SJSA1 (cell line): Measurements from ENCODE around the gene OR8A1. TPM values are rescaled to one million over a fixed set of nuclear protein-coding genes. Genes with fewer than 3 reads are reported as not detected.

Experiments
- DNase-seq, 2 experiments: peaks; one replicate each; pipeline ENCODE4 v3.0.0-alpha.2; 2015 to 2020; ENCODE audit warnings: low spot score in 2 of 2, low read depth in 1 of 2
- H3K27ac ChIP-seq: fragments of 250-450 bp; sonication (Bioruptor Pico); 2 replicates; pipeline ENCODE4 v1.5.1; 2020; ENCODE audit warnings: mild to moderate bottlenecking, moderate library complexity
- H3K27me3 ChIP-seq: fragments of 250-450 bp; sonication (Bioruptor Pico); replicated peaks from 2 replicates; pipeline ENCODE4 v1.5.1; 2020; ENCODE audit warnings: mild to moderate bottlenecking, moderate library complexity
- H3K36me3 ChIP-seq: fragments of 250-450 bp; sonication (Bioruptor Pico); 2 replicates; pipeline ENCODE4 v1.5.1; 2020; ENCODE audit warnings: mild to moderate bottlenecking
- H3K4me1 ChIP-seq: fragments of 250-450 bp; sonication (Bioruptor Pico); replicated peaks from 2 replicates; pipeline ENCODE4 v1.6.1; 2021; ENCODE audit warnings: mild to moderate bottlenecking
- H3K4me3 ChIP-seq: fragments of 250-450 bp; sonication (Bioruptor Pico); 2 replicates; pipeline ENCODE4 v1.5.1; 2020; ENCODE audit warnings: mild to moderate bottlenecking
- H3K9me3 ChIP-seq: fragments of 250-450 bp; sonication (Bioruptor Pico); replicated peaks from 2 replicates; pipeline ENCODE4 v1.5.1; 2020; ENCODE audit warnings: mild to moderate bottlenecking
- total RNA-seq: library from RNA; depleted of rRNA; stranded (reverse); fragments of >200 nt; shearing (Covaris generic); gene quantifications from 2 replicates; pipeline ENCODE4 v1.2.3, GENCODE V29; 2014; rRNA removed

OR8A1 gene
- not detected in 2 replicates for total RNA-seq

DNA sequence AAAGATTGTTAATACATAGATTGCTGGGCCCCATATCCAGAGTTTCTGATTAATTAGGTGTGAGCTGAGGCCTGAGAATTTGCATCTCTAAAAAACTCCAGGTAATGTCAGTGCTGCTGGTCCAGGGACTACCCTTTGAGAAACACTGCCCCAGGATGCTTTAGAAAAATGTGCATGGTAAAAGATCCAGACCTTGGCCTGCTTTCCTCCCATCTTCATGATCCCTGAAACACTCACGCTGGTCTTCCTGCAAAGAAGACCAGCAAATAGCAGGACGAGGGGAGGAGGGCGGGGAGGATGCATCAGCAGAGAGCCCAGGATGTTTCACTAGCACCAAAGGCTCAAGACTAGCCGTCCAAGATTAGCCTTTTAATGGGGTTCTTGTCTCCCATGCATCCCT, at the start of gene OR8A1:
Gene OR8A1 (plus strand): TSS at position 301 of the 400 bp plus-strand sequence. CDS start 123 bp downstream, outside the sequence.
- no peaks in the 10 kb centered on the region for H3K9me3 ChIP-seq
- H3K36me3 ChIP-seq, result no peaks in the 10 kb centered on the region
- no peaks in the 10 kb centered on the region for H3K4me1 ChIP-seq
- no peak within 1 kb of the TSS for H3K4me3 ChIP-seq
- no peak for DNase-seq
- no peaks in the 10 kb centered on the region for H3K27me3 ChIP-seq
- H3K27ac ChIP-seq, result no peak within 1 kb of the TSS

DNA sequence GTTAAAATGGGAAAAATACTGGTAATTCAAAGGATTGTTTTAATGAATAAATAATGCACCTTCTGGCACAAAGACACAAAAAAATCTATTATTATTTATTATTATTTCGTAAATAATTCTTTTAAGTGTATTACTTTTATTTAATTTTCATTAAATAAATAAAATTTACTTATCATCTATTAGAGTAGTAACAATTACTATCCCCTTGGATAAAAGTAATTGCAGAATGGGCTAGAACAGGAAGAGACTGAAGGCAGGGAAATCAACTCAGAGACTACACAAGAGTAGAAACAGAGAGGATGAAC, 49.3 kb upstream of the OR8A1 start:
- H3K27ac ChIP-seq, result no peak overlapping the region
- DNase-seq, result no peak
- no peaks in the 10 kb centered on the region for H3K36me3 ChIP-seq
- H3K27me3 ChIP-seq, result no peaks in the 10 kb centered on the region
- no peaks in the 10 kb centered on the region for H3K4me1 ChIP-seq
- H3K4me3 ChIP-seq, result no peak overlapping the region
- no peaks in the 10 kb centered on the region for H3K9me3 ChIP-seq

- Histone ChIP-seq H3K36me3 (no peaks in the 10 kb centered on the region), H3K27ac (no peak overlapping the region), H3K27me3 (no peaks in the 10 kb centered on the region)
These were observed 36.2 kb upstream of the OR8A1 start for GRCh38 chr11:124533626-124534025.

GRCh38 chr11:124534051-124534450, 35.7 kb upstream of the OR8A1 start:
- Histone ChIP-seq H3K9me3 (no peaks in the 10 kb centered on the region), H3K27me3 (no peaks in the 10 kb centered on the region), H3K27ac (no peak overlapping the region), H3K4me3 (no peak overlapping the region), H3K4me1 (no peaks in the 10 kb centered on the region), H3K36me3 (no peaks in the 10 kb centered on the region)
- no peak for DNase-seq

More at GRCh38 chr11:124533626-124534025, 36.2 kb upstream of the OR8A1 start:
- DNase-seq, result no peak
- Histone ChIP-seq H3K4me1 (no peaks in the 10 kb centered on the region), H3K4me3 (no peak overlapping the region), H3K9me3 (no peaks in the 10 kb centered on the region)

DNA sequence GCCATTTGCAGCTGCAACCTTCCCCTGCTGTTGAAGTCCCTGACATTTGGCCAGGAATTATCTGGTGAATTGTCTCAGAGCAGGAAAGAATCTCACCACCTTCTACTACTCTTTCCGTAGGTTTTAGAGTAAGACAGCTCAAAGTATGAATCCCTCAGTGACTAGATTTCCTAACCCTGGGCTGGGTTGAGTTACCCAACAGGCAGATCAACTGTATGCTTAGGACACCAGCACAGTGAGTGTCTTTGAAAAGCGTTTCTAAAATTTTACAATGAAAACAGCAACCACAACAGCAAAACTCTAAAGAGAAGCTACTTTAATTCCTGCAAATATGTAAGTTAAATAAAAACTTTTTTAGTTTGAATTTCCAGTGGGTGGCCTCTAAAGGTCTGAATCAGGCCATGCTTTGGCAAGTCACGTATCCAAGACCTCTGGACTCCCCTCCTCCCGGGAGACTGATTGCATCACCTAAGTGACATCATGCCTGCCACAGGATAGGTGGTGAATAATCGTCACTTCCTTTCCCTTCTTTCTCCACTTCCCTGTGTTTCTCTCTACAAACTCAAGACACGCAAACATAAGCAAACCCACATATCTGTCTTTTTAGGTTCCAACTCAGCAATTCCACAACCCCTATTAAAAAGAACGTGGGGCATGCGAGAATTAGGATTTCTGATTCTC, 34.1 kb upstream of the OR8A1 start:
- Histone ChIP-seq H3K4me1 (no peaks in the 10 kb centered on the region), H3K4me3 (no peak overlapping the region), H3K27me3 (no peaks in the 10 kb centered on the region), H3K9me3 (no peaks in the 10 kb centered on the region), H3K36me3 (no peaks in the 10 kb centered on the region), H3K27ac (no peak overlapping the region)
- no peak for DNase-seq

DNA sequence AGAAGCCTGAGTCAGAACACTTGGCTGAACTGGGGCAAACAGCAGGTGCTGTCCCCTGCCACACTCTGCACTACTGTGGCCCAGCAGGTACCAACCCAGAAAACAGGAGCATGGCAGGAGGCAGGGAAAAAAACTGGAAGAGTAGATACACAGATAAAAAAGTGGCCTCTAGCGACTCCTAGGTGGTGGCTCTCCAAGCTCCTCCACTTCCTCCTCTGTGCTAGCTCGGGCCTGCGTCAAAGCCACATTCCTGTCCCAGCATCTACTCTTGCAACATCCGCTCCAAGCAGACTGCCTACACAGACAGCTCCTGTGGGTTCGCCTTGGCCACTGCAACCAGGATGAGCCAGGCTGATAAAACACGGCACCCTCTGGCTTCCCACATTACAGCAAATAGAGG, 33.3 kb upstream of the OR8A1 start:
- no peak for DNase-seq
- no peaks in the 10 kb centered on the region for H3K27me3 ChIP-seq
- no peaks in the 10 kb centered on the region for H3K9me3 ChIP-seq
- H3K4me1 ChIP-seq, result no peaks in the 10 kb centered on the region
- H3K4me3 ChIP-seq, result no peak overlapping the region
- H3K36me3 ChIP-seq, result no peaks in the 10 kb centered on the region
- no peak overlapping the region for H3K27ac ChIP-seq

GRCh38 chr11:124538019-124538418, 31.8 kb upstream of the OR8A1 start:
- no peak overlapping the region for H3K27ac ChIP-seq
- no peaks in the 10 kb centered on the region for H3K36me3 ChIP-seq
- no peak overlapping the region for H3K4me3 ChIP-seq
- DNase-seq, result no peak
- H3K9me3 ChIP-seq, result no peaks in the 10 kb centered on the region
- H3K4me1 ChIP-seq, result no peaks in the 10 kb centered on the region
- no peaks in the 10 kb centered on the region for H3K27me3 ChIP-seq

DNA sequence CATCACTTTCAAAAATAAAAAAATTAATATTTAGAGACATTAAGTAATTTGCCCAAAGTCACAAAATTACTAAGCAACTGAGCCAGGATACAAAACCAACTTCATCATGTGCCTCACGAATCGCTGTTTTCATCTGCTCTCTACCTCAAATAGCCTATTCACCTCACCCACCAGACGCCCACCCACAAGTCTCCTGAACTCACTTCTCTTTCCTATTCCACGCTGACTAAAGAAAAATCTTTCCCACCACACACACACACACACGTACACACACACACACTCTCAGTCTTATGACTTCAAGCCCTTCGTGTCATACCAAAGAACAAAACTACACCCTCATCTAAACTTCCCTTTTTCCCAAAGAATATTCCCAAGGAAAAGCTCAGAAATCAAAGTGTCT, 28.6 kb upstream of the OR8A1 start:
- no peak for DNase-seq
- Histone ChIP-seq H3K27me3 (no peaks in the 10 kb centered on the region), H3K36me3 (no peaks in the 10 kb centered on the region), H3K4me1 (no peaks in the 10 kb centered on the region), H3K27ac (no peak overlapping the region), H3K4me3 (no peak overlapping the region), H3K9me3 (no peaks in the 10 kb centered on the region)

DNA sequence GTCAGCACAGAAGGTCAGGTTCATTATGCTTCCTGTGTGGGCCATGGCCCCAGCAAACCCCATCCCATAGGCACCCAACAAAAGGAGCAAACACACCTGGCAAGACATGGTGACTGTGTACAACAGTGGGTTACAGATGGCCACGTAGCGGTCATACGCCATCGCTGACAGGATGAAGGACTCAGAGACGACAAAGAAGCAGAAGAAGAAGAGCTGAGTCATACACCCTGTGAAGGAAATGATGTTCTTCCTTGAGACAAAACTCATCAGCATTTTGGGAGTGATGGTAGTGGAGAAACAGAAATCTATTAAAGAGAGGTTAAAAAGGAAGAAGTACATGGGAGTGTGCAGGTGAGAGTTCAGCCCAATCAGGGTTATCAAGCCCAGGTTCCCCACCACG, 26.7 kb upstream of the OR8A1 start:
- no peaks in the 10 kb centered on the region for H3K27me3 ChIP-seq
- no peak overlapping the region for H3K27ac ChIP-seq
- H3K4me3 ChIP-seq, result no peak overlapping the region
- DNase-seq, result no peak
- no peaks in the 10 kb centered on the region for H3K9me3 ChIP-seq
- H3K36me3 ChIP-seq, result no peaks in the 10 kb centered on the region
- no peaks in the 10 kb centered on the region for H3K4me1 ChIP-seq

DNA sequence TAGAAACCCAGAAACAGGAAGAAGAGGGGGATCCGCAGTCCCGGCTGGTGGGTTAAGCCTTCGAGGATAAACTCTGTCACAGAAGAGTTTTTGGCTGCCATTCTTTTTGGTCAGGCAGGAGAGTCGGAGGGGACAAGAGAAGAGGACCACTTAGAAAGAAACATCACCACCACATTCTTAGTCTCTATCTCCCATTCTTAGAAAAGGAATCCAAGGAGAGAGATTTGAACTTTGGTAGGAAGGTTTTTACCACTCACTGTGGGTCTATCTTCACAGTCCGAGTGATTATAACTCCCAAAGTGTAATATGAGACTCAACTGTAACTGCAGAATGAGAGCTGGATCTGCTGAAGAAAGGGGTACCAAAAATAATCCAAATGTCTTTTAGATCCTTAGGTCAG, 26.2 kb upstream of the OR8A1 start, which contains the start of gene OR8B12:
Gene OR8B12 (minus strand): TSS at position 101 of the 400 bp plus-strand sequence. CDS start 0 bp downstream, at position 101.
- H3K4me1 ChIP-seq, result no peaks in the 10 kb centered on the region
- DNase-seq, result no peak
- H3K9me3 ChIP-seq, result no peaks in the 10 kb centered on the region
- H3K27ac ChIP-seq, result no peak within 1 kb of the TSS
- no peak within 1 kb of the TSS for H3K4me3 ChIP-seq
- no peaks in the 10 kb centered on the region for H3K36me3 ChIP-seq
- H3K27me3 ChIP-seq, result no peaks in the 10 kb centered on the region

- no peak for DNase-seq
- no peak overlapping the region for H3K4me3 ChIP-seq
These were observed 18.6 kb upstream of the OR8A1 start for GRCh38 chr11:124551189-124551588.

GRCh38 chr11:124551987-124552386, 17.8 kb upstream of the OR8A1 start:
- no peak overlapping the region for H3K4me3 ChIP-seq
- no peaks in the 10 kb centered on the region for H3K4me1 ChIP-seq
- H3K27ac ChIP-seq, result no peak overlapping the region
- DNase-seq, result no peak
- no peaks in the 10 kb centered on the region for H3K27me3 ChIP-seq
- no peaks in the 10 kb centered on the region for H3K9me3 ChIP-seq
- H3K36me3 ChIP-seq, result no peaks in the 10 kb centered on the region

More at GRCh38 chr11:124551189-124551588, 18.6 kb upstream of the OR8A1 start:
- Histone ChIP-seq H3K27me3 (no peaks in the 10 kb centered on the region), H3K4me1 (no peaks in the 10 kb centered on the region), H3K9me3 (no peaks in the 10 kb centered on the region), H3K27ac (no peak overlapping the region), H3K36me3 (no peaks in the 10 kb centered on the region)

DNA sequence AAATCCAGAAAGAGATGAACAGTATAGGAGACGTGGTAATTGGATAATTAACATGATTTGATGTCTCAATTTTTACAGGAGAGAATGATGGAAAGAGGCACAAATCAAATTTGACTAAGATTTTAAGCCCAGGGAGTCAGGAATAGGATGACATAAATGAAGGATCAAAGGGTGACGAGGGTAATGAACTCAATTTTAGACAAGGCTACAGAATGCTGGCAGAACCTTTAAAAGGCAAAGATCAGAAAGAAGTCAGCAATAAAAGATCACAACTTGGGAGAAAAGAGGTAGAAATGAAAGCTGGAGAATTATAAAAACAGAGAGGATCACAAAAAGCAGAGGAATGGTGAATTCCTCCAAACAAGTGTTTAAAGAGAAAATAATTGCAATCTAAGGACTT, 13.0 kb upstream of the OR8A1 start:
- no peak overlapping the region for H3K27ac ChIP-seq
- H3K4me3 ChIP-seq, result no peak overlapping the region
- H3K4me1 ChIP-seq, result no peaks in the 10 kb centered on the region
- H3K9me3 ChIP-seq, result no peaks in the 10 kb centered on the region
- no peaks in the 10 kb centered on the region for H3K27me3 ChIP-seq
- no peaks in the 10 kb centered on the region for H3K36me3 ChIP-seq
- DNase-seq, result no peak

GRCh38 chr11:124570160-124570559, 363 bp downstream of the OR8A1 start:
- Histone ChIP-seq H3K4me1 (no peaks in the 10 kb centered on the region), H3K9me3 (no peaks in the 10 kb centered on the region), H3K36me3 (no peaks in the 10 kb centered on the region), H3K27ac (no peak overlapping the region), H3K27me3 (no peaks in the 10 kb centered on the region), H3K4me3 (no peak overlapping the region)
- DNase-seq, result no peak
